Measurements from ENCODE around the gene MRGPRE.

GRCh38 chr11:3231550-3231850, 717 bp downstream of the MRGPRE start:
- TF ChIP-seq CTCF (IDR thresholded peaks at IDR 0.05) (no peak), EZH2 (IDR thresholded peaks at IDR 0.05; ENCODE audit: borderline replicate concordance, insufficient read depth, low read depth, low read length, poor library complexity, severe bottlenecking) (no peak)

Data from B cell (primary cell).